COLO668 (cell line): Measurements from ENCODE around the gene ZNF148.
"Not testable (repeated sequence)": the region's sequence is repeated elsewhere in the genome, so short reads cannot be mapped to it uniquely, and the experiment has no call there.

Experiments used
- DNase-seq: peaks from one replicate; lab custom pipeline; 2025; ENCODE audit not compliant: unreplicated experiment; lab: John Stamatoyannopoulos, UW

Gene ZNF148, protein sequence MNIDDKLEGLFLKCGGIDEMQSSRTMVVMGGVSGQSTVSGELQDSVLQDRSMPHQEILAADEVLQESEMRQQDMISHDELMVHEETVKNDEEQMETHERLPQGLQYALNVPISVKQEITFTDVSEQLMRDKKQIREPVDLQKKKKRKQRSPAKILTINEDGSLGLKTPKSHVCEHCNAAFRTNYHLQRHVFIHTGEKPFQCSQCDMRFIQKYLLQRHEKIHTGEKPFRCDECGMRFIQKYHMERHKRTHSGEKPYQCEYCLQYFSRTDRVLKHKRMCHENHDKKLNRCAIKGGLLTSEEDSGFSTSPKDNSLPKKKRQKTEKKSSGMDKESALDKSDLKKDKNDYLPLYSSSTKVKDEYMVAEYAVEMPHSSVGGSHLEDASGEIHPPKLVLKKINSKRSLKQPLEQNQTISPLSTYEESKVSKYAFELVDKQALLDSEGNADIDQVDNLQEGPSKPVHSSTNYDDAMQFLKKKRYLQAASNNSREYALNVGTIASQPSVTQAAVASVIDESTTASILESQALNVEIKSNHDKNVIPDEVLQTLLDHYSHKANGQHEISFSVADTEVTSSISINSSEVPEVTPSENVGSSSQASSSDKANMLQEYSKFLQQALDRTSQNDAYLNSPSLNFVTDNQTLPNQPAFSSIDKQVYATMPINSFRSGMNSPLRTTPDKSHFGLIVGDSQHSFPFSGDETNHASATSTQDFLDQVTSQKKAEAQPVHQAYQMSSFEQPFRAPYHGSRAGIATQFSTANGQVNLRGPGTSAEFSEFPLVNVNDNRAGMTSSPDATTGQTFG

DNA sequence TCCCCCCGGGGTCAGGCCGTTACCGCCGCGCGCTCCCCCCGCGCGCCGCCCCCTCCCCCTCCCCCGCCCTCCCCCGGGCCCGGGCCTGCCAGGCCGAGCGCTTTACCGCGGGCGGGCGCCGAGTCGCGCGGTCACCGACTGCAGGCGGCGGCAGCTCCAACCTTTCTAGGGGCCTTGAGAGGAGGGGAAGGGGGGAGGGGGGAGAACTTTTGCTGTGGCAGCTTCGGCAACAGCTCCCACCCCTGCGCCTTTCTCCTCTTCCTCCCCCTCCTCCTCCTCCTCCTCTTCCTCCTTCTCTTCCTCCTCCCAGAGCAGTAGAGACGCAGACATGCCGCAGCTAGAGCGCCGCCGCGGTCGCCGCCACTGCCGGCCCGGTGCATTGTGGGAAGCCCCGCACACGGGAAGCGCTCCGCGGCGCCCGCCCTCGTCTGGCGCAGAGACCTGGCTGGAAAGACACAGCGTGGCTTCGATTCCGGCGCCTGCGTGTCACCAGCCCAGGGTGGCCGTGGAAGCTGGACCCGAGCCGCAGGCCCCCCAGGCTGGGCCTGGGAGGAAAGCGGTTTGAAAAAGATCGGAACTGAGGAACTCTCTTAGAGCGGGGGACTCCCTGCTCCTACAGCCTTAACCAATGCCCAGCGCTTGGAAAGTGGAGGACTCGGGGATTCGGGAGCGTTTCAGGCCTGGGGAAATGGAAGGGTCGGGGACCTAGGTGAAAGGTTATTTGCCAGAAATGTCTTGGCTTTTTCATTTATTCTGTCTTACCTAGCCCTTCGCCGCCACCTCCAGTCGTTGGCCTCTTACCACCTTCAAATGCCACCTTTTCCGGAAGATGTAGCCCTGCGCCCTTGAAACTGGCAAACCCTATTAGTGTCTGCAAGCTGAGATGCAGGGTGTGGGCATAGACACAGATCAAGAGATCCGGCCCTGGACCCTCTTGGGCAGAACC lies at the start of gene ZNF148:
ZNF148 (minus strand) TSS at position 330 of the 946 bp plus-strand sequence. CDS start 61,685 bp downstream, outside the sequence.
- peak; percentile 89 for DNase-seq

DNA sequence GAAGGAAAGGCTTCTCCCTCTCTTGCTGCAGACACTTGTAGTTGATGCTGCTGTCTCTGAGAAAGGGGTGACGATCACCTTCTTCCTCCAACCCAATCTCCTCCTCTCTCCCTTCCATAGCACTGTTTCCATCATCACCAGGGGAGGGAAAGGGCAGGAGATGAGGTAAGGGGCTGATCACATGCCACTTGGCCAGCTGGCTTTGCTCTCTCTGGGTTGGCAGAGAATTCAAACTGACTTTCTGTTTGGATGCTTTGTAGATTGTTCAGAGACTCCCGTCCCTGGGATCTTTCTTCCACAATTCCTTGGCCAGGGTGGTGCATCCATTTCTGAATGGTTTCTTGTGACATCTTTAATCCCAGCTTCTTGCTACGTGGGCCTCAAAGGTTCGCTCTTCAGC lies 43.2 kb upstream of the ZNF148 start:
- no peak for DNase-seq

DNA sequence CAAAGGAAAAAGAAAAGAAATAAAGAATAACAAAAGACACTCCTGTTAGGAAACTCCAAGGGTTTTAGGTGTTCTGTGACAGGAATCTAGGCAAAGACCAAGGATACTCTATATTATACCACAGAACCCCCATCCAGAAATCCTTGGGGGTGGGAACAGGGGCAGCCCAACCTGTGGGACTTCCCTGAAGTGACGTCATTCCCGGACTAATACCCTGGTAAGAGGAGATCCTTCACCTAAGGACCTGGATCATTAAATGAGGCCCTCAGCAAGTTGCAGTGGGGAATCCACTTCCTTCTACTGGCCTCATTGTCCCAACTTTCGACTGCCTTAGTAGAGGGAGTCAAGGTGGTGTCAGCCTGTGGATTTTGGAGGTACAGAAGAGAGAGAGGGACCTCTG lies 41.1 kb upstream of the ZNF148 start:
- DNase-seq: no peak

DNA sequence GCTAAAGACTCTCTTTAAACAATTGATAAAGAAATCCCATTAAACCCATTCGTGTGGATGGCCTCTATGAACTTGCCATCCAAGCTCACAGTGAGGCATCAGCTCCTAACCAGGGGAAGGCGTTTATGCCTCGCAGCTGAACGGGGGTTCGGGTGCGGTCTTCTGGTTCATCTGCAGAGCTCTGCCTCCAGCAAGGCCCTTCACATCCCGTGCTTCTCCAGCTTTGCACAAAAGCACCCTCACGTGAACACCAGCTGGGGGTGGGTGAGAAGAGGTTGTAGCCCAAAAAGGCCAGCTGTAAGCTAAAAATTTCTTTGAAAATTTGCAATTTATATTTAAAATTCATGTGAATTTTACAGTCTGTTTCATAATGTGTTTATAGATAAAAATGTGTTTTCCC lies 39.5 kb upstream of the ZNF148 start:
- no peak for DNase-seq

DNA sequence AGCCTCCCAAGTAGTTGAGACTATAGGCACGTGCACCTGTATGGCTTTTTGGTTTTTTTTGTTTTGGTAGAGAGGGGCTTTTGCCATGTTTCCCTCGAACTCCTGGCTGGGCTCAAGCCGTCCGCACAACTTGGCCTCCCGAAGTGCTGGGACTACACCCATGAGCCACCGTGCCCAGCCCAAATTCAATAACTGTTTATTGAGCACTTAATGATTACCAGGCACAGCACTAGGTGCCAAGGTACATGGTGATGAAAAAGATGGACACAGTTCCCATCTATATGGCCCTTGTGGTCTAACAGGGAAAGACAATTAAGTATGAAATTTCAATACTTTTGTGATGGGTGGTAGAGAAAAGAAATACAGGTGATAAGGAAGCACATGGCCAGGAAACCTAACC lies 35.8 kb upstream of the ZNF148 start:
- no peak for DNase-seq

DNA sequence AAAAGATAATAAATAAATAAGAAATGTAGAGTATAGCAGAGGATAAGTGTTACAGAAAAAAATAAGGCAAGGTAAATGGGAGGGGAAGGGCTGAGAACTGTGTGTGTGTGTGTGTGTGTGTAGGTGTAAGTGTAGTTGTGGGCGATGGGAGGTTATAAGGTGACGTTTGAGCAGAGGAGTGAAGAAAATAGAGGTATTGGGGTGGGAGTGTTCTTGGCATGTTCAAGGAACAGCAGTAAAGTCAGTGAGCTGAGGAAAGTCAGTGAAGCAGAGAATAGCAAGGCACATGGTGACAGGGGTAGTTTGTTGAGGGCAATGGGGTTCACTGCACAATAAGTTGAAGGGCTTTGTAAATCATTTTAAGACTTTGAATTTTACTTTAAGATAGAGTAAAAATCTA lies 30.9 kb upstream of the ZNF148 start:
- no peak for DNase-seq

DNA sequence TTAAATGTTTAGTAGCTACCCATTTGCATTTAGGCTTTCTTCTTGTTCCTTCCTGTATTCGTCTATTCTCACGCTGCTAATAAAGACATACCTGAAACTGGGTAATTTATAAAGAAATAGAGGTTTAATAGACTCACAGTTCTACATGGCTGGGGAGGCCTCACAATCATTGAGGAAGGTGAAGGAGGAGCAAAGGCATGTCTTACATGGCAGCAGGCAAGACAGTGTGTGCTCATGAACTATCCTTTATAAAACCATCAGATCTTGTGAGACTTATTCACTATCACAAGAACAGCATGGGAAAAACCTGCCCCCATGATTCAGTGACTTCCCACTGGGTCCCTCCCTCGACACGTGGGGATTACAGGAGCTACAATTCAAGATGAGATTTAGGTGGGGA lies 30.4 kb upstream of the ZNF148 start:
- DNase-seq: not testable (repeated sequence)

DNA sequence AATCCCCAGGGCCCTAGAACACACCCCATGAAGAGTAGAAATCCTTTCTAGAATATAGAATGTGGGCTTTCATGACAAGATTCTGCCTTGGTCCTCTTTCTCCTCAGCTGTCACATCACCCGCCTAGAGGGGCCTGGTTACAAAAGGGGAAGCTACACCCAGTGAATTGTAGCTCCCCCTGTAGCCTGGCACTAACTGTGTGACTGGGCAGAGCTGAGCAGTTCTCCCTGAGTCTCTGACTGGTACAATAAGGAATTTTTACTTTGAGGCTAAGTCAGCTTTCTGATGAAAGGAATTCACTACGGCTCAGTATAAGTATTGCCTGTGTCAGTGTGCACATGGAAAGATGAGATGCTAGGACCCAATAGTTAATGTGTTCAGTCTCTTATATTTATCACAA lies 28.7 kb upstream of the ZNF148 start:
- no peak for DNase-seq

DNA sequence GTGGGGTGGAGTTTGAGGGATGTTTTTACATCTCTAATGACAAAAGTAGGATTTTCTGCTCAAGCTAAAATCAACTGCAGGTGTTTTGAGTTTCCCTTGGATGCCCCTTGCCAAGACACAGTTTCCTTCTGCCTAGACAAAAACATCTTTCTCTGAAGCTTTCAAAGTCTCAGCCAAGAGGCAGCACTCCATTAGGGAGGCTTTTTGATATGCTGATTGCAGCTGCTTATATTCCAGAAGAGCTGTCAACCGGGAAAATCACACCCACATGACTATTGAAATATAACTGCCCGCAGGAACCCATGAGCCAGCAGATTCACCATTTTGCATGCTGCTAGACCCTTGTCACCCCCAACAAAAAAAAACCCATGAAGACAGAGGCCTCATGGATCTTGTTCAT lies 27.5 kb upstream of the ZNF148 start:
- DNase-seq: no peak

DNA sequence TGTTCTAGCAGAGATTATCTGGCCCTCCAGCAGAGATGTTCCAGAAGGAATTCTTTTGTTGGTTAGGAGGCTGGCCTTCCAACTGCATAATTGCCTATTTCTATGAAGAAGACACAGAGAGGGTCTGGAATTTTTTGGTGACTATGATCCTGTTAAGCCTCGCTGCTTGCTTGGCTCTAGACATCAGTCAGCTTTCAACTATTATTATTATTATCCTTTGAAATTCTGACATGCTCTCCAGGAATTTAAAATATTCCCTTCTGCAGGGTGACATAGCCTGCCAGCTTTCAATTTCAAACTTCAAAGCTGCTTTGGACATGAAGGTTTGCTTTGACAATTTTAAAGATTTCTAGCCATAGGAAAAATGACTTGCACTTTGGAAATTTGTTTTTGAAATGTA lies 26.3 kb upstream of the ZNF148 start:
- DNase-seq: no peak

DNA sequence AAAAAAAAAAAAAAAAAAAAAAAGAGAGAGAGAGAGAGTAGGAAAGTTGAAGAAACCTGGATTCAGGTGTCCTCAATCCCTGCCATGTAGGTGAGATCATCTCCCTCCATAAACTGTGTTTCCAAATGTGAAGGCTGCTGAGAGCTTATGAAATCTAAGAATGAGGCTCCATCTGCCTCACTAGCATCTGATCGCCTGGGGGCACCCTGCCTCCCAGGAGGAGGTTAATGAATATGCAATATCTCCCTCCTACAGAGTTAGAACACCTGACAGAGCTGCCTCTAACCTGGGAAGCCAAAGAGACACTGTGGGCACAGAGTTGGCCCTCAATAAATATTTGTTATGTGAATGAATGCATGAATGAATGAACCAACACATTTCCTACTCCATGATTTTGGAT lies 23.8 kb upstream of the ZNF148 start:
- peak; percentile 44 for DNase-seq

DNA sequence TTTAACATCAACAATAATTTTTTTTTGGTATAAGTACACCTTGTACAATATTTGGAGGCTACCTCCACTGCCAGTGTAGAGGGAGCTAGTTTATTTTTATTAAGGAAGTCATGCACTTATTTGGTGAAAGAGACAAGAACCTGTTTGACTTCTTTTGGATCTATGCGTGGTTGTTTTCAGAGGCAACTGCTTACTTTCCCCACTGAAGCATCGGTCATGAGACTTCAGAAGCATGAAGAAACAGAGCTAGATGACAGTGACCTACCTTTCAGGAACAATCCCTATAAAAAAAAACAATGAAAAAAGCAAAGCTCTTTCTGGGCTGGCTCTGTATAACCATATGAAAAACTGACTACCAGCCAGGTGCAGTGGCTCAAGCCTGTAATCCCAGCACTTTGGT lies 20.0 kb upstream of the ZNF148 start:
- no peak for DNase-seq

DNA sequence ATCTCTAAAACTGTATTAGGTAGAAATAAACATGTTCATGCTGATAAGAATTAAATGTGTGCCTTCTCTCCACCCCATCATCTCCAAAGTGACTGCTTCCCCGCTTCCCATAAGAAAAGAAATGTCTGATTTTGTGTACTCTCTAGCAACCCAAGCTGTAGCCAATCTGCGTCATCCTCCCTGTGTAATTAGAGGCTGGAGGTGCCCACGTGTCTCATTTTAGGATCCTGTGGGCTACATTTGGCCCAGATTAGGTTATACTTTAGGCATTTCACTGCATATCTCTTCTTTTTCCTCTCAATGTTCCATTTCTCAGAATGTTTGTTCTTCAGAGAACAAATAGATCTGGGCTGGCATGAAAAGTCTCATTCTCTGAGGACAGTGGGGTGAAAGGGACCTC lies 19.3 kb upstream of the ZNF148 start:
- DNase-seq: no peak

DNA sequence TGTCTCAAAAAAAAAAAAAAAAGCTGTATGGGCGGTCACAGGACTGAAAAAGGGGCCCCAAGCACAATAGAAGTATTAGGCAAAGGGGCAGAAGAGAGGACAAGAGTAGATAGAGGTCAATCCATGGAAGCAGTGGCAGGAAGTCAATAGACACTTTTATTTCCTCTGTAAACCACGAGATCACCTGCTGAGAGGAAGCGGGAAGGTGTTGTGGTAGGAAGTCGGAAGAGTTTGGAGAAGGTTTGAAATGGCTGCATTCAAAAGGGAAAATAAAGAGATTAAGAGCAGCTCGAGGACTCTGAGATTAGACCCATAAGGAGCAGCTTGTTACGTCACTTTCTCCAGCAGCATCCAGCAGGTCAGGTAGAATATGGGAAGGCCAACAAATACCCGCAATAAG lies 14.2 kb upstream of the ZNF148 start:
- no peak for DNase-seq

DNA sequence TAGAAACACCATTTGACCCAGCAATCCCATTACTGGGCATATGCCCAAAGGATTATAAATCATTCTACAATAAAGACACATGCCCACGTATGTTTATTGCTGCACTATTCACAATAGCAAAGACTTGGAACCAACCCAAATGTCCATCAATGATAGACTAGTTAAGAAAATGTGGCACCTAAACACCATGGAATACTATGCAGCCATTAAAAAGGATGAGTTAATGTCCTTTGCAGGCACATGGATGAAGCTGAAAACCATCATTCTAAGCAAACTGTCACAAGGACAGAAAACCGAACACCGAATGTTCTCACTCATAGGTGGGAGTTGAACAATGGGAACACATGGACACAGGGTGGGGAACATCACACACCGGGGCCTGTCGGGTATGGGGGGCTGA lies 13.2 kb upstream of the ZNF148 start:
- not testable (repeated sequence) for DNase-seq

DNA sequence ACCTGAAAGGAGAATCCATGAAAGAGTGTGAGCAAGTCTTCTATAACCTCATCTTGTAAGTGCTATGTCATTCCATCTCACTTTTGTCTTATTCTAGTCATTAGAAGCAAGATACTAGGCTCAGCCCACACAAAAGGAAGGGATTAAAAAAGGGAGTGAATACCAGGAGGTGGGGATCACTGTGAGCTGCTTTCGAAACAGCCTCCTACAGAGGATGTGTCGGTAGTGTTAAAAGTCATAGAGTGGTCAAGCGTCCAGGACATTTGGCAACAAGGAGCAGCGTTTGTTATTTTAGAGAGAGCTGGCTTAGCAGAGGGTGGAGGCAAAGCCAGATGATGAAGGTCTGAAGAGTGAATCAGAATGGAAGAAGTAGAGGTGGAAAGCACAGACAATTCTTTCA lies 11.7 kb upstream of the ZNF148 start:
- no peak for DNase-seq

DNA sequence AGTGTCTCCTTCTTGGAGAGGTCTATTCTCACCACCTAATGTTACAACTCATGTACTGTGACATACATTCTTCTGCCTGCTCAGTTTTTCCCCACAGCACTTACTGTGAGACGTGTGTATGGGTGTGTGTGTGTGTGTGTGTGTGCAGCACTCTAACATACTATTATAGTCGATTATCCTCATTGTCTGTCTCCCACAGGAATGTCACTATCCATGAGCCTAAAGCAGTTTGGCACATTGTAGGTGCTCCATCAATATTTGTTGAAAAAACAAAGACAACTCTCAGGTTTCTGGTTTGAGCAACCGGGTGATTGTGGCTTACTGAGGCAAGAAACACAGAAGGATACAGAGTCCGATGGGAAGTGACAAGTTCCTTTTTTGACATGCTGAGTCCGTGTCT lies 8.6 kb upstream of the ZNF148 start:
- DNase-seq: no peak

DNA sequence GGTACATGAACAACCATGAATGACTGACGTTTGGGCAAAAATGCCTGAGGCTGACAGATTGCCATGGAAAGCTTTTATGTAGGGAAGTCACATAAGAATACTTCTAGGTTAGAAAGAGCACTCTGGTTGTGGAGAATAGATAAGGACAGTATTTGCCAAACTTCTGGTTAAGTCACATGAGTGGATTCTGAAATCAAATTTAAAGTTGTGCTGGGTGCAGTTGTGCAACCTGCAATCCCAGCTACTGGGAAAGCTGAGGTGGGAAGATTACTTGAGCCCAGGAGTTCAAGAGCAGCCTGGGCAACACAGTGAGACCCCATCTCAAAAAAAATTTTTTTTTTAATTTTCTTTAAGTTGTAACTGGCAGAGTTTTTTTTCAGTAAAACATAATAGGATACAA lies 7.2 kb upstream of the ZNF148 start:
- no peak for DNase-seq

DNA sequence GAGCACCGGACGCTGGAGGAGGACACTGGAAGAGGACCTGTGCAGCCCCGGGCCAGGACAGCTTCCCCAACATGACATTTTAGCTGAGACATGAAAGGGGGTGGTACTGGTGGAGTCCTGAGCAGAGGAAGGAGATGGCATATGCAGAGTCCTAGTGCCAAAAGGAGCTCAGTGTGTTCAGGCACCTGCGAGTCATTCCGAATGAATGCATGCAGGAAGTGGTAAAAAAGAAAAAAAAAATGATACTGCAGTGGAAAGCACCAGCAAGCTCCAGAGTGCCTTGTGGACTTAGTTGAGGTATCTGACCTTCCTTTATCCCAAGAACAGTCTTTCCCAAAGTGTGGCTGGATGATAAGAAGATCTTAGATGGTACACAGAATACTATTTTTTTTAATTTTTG lies 6.6 kb upstream of the ZNF148 start:
- no peak for DNase-seq

DNA sequence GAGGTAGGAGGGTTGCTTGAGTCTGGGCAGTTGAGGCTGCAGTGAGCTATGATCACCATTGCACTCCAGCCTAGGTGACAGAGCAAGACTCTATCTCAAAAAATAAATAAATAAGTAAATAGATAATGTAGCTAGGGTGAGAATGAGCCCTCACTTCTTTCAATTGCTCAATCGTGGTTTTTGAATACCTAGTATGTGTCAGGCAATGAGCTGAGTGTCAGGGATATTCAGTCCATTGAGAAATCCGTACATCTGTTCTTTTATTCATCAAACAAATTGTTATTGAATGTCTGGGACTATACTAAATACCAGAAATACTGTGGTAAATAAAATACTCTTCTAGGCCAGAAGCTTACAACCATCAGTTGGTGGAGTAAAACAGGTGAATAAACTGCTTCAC lies 6.2 kb upstream of the ZNF148 start:
- no peak for DNase-seq

DNA sequence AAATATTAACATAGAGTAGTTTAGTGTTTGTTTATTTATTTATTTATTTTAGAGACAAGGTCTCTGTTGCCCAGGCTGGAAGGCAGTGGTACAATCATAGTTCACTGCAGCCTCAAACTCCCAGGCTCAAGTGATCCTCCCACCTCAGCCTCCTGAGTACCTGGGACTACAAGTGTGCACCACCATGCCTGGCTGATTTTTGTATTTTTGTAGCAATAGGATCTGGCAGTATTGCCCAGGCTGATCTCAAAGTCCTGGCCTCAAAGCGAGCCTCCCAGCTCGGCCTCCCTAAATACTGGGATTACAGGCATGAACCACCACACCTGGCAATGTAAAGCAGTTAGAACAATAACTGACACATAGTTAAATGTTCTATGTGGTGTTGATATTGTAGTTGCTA lies 4.4 kb upstream of the ZNF148 start:
- DNase-seq: no peak
